ENCODE data around the gene CDH15.
A peak's percentile ranks its signal among the peaks of the same experiment; 100 is the strongest.

Gene CDH15

DNA sequence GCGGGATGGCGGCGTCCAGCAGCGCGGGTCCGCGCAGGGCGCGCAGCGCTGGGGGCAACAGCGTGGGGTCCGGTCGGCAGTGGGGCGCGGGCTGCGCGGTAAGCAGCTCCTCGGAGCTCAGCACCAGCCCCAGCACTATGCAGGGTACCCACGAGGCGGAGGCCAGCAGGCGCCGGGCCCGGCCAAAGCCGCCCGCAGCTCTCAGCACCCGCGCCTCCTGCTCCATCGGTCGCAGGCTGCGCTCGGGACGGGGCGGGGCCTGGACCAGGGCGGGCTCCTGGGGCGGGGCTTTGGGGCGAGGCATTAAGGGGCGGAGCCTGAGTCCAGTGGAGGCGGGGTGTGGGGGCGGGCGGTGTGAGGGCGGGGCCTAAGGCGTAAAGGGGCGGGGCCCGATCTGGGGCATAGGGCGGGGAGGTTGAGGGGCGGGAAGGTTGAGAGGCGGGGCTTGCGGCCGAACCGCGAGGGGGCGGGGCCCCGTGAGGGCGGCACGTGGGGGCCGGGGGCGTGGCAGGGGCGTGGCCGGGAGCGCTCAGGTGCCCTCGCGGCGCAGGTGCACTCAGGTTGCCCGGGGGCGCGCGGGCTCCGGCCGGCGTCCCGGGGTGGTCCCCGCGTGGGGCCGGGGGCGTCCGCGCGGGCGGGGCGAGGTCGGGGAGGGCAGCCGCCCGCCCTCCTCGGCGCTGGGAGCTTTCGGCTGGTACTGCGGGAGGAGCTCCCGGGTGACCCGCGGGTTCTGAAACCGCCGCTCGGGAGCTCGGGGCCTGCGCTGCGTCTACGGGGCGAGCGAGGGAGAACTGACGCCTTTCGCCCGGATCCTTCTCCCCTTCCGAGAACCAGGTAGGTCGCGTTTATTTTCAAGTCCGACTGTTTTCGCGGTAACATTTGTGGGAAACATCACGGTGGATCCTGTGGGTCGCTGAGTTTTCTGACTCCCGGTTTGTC lies 30.2 kb downstream of the CDH15 start:
- DNase-seq = no peak

DNA sequence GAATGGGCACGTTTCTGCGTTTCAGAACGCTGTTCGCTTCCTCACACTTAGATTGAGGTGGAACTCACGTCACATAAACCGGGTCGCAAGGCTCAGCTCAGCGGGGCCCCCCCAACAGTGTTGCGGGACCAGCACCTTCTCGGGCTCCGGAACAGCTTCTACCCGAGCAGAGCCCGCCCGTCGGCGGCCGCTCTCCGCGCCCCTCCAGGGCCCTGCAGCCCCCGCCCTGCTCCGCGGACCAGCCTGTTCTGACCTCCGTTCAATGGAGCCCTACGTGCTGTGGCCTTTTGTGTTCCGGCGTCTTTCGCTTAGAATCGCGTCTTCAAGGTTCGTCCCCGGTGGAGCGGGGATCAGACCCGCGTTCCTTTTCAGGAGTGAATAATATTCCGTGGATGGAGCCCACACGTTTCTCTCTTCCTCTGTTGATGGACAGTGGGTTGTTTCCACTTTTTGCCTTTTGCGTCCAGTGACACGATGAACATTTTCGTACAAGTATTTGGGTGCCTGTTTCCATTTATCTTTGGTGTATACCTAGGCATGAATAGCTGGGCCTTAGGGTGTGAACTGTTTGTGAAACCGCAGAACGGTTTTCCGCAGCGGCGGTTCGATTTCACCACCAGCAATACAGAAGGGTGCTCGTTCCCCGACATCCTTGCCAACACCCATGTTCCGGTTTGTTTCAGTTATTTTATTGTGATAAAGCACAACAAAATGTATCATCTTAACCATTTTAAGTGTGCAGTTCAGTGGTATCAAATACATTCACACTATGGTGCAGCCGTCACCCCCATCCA lies 31.1 kb downstream of the CDH15 start:
- no peak for DNase-seq

DNA sequence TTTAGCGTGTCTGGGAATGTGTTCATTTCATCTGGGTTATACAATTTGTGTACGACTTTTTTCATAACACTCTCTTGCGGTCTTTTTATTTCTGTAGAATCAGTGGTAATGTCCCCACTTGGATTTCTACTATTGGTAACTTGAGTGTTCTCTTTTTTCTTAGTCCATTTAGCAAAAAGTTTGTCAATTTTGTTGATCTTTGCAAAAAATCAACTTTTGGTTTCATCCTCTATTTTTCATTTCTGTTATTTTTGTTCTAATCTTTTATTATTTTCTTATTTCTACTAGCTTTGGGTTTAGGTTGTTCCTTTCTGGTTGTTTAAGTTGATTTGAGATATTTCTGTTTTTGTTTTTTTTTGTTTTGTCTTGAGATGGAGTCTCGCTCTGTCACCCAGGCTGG lies 36.4 kb downstream of the CDH15 start:
- DNase-seq = no peak

DNA sequence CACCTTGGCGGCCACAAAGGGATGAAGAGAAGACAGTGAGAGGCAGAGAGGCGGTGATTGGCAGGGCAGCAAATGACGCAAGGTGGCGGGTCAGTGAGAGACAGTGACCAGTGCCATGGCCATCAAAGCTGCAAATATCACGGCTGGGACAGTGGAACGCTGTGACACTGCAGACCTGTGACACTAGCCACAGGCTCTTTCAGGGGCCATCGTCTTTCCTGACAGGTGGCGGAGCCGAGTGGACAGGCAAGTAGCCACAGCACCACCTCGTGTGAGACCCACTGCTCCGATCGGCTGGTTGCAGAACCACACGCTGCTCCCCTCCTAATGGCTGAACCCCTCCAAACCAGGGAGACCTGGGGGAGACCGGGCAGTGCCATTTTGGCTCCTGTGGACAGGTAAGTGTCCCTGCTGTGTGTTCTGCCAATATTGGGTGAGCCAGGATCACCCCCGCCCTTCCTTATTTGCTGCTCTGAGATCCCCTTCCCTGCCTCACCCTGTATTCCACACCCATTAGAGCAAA lies 38.0 kb downstream of the CDH15 start:
- no peak for DNase-seq

DNA sequence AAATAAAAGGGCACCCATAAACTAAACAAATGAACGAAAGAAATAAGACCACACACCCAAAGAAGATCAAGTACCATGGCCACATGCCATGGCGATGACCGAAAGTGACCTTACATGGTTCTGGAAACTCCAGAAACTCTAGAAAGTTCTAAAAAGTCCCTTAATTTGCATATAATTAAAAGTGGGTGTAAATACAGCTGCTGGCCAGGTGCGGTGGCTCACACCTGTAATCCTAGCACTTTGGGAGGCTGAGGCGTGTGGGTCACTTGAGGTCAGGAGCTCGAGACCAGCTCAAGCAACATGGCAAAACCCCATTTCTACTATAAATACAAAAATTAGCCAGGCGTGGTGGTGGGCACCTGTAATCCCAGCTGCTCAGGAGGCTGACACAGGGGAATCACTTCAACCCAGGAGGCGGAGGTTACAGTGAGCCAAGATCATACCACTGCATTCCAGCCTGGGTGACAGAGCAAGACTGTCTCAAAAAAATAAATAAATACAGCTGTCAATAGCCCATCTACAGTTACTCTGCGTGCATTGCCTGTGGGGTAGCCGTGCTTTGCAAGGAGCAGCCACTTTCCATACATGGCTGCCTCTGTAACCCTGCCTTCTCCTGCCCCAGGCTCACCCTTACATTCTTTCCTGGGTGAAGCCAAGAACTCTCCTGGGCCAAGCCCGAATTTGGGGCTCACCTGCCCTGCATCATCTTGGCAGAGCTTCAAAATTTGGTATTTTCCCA lies 38.8 kb downstream of the CDH15 start:
- DNase-seq = no peak

DNA sequence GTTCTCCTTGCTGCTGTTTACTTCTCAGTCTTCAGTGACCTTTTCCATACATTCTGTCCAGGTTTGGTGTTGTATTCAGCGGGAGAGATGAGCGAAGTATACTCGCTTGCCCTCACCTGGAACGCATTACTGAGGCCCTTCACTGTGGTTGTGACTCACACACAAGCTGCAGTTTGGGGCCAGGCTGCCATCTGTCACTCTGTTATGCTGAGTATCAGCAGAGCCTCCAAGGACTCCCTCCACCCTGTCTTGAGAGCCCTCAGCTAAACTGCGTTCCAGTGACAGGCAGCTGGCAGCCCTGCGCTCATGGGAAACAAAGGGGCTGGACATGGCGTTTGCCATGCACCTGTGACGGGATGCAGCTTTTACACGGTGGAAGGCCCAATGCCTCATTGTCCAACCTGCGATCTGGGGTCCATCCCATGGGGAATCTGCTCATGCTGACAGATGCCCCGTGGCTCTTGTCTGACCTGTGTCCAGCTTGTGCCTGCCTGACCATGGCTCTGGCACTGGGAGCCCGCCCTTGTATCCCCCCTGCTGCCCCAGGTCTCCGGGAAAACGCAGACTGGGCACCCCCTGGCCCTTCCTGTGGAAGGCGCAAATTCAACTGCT lies 39.5 kb downstream of the CDH15 start:
- no peak for DNase-seq

DNA sequence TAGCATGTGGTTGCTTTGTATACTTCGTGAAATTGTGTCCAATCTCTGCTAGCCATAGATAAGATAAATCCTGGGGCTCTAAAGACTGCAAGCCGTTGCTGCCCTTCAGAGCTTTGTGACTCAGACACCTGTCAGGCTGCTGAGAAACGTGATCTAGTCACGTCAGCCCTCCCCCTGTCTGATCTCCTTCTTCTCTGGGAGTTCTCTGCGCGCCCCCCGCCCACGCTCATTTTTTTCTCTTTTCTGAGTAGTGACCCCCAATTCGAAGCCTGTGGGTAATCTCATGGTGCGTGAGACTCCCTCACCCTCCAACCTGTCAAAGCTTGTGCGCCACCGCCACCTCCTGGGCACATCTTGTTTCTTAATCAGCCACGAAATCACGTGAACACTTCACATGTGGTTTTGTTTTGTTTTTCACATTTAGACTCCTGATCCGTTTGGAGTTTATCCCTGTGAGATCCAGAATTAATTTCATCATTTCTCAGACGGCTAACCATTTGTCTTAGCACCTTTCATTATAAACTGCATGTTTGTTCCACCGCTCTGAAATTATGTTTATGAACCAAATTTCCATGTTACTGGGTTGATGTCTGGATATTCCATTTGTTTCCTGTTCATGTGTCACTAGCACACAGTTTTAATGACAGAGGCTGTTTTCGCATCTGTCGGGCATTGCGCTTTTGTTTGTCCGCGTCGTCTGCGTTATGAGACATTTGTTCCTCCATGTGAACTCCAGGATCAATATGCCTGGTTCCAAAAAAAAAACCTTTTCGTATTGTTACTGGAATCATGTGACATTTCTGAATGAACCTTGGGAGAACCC lies 45.0 kb downstream of the CDH15 start:
- DNase-seq = peak; percentile 76

DNA sequence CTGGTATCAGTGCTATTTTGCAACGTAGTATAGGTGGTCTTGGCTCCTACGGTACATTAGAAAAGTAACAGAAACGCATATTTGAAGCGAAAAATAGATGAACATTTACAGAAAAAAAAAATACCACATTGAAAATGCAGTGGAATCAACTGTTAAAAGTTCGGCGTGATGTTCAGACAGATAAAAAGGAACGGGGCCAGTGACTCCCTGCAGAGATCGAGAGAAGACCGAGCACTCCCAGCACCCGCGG lies 45.5 kb downstream of the CDH15 start:
- DNase-seq = no peak

DNA sequence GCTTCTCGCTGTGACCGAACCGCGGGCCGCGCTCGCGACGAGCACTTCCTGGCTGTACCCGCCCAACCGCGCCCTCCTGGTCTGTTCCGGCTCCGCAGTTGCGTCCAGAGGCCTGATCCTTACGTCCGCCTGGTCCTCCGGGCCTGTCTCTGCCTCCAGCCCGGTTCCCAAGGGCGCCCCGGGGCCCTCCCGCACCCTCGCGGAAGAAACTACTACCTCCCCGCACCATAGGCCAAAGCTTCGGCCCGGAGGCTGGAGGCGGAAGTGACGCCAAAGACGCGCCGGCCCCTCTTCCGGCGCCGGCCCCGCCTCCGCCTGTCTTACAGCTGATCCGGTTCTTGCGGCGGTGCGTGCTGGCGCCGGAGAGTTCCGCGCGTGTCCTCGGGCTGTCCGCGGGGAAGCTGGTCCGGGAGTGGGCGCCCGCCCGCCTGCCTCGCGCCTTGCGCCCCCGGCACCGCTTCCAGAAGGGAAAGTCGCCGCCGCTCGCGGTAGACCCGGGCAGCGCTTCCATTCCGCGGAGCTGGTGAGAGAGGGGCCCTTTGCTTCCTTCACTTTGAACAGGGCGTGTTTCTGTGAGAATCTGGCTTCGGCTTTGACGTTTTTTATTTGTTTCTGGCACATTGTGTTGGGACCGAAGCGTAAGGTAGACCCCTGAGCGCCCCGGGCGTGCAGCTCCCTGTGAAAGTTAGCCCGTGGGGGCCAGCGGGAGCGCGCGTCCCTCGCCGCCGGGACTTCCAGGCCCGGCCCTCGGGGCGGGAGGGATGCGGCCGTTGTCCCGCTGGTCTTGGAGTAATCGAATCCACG lies 46.0 kb downstream of the CDH15 start, which contains the start of gene ZNF778:
ZNF778 (plus strand) TSS at position 316 of the 804 bp plus-strand sequence. CDS start 3,425 bp downstream, outside the sequence.
- peak; percentile 81 for DNase-seq

DNA sequence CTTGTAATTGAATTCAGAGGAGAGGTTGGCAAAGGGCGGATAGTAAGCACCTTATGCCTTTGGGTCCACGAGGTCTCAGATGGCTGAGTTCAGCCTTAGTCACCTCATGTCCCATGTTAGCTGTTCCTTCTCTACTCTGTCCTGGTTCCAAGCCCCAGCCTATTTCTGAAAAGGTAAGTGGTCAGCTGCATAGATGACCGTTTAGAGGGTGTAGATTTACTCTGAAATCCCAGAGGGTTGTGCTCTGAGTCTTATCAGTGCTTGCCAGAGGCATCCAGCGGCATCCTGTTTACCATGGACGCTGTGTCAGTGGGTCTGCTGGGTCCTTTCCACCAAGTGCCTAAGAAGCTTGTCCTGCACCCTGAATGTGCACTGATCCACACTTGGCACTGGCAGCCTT lies 47.8 kb downstream of the CDH15 start:
- DNase-seq = no peak

DNA sequence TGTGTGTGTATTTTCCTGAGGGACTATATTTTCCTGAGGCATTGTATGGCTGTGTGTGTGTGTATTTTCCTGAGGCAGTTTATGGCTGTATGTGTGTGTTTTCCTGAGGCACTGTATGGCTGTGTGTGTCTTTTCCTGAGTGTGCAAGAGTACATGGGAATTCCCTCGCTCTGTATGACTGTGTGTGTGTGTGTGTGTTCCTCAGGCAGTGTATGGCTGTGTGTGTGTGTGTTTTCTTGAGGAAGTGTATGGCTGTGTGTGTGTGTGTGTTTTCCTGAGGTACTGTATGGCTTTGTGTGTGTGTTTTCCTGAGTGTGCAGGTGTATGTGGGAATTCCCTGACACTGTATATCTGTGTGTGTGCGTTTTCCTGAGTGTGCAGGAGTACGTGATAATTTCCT lies 50.1 kb downstream of the CDH15 start:
- no peak for DNase-seq

DNA sequence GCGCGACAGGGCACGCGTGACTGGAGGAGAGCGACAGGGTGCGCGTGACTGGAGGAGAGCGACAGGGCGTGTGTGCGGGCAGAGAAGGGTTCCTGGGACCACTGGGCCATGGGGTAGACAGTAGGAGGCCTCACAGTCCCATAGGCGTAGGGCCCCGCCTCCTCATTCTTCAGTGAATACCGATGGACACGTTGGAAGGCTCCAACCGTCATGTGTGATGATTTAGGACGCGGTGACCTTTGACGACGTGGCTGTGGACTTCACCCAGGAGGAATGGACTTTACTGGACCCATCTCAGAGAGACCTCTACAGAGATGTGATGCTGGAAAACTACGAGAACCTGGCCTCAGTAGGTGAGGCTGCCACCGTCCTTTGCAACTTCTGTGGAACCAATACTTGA lies 51.4 kb downstream of the CDH15 start:
- DNase-seq = no peak

DNA sequence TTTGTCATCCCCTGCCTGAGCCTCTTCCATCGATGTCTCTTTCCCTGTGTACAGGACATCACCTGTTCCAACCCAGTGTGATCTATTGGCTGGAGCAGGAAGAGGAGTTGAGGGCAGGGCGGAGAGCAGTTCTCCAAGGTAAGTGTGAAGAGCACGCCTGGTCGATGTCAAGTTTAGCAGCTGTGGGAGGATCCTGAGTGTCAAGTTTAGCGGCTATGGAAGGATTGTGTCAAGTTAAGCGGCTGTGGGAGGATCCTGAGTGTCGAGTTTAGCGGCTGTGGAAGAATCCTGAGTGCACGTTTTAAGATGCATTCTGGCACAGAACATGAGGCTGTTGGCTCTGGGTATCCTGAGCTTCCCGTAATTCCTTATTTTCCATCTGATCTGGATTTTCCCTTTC lies 53.1 kb downstream of the CDH15 start:
- no peak for DNase-seq

DNA sequence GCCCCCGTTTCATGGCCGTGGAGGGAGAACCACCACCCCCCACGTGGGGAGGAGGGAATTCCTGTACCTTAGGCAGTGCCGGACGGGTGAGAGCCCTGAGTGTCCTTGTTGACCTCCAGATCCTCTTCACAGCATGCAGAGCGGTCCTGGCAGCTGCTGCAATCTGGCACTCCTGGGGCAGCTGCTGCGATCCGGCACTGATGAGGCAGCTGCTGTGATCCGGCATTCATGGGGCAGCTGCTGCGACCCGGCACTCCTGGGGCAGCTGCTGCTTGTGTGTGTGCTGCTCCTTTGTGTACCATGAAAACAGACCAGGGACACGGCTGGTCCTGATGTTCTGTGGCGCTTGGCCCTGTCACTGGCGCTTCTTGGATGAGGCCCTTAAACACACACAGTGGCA lies 58.7 kb downstream of the CDH15 start:
- no peak for DNase-seq

DNA sequence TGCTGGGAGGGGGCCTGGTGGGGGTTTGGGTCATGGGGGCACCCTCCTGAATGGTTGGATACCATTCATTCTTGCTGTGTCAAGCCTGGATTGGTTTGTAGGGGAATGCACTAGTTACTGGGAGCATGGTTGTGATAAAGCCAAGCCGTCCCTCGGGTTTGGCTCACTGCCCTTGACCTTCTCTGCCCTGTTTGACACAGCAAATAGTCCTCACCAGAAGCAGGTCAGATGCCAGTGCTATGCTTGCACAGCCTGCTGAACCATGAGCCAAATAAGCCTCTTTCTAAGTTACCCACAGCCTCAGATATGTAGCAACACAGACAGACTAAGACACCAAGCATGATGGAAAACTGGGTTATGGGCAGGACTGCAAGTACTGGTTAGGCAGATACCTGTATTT lies 60.6 kb downstream of the CDH15 start:
- no peak for DNase-seq

DNA sequence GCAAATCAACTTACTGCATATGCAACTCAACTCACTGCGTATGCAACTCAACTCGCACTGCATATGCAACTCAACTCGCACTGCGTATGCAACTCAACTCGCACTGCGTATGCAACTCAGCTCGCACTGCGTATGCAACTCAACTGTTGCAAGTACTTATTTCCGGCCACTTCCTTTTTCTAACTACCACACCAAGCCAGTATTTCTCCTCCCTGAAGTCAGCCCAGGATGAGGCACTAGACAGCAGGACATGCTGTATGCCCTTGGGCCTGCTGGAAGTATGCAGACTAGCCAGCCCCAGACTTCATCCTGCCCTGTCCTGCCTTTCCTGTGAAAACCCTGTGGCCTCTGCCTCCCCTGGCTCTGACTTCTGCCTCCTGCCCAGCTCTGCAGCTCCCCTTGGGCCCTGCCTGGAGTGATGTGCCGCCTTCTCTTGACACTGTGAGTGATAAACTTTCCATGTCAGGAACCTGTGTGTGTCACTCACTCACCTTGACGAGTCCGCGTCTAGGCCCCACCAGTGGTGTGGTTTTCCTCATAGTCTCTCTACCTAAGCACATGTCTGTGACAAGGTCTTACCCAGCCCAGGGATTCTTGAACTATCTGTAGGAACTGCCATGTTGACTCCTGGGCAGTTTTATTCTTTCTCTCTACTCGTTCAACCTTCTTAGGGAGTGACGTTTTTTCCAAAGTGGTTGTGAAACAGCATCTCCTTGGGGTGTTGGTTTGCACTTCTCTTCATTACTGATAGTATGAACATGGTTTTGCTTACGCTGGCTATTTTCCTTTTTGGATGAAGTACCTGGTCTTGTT lies 62.3 kb downstream of the CDH15 start:
- no peak for DNase-seq

DNA sequence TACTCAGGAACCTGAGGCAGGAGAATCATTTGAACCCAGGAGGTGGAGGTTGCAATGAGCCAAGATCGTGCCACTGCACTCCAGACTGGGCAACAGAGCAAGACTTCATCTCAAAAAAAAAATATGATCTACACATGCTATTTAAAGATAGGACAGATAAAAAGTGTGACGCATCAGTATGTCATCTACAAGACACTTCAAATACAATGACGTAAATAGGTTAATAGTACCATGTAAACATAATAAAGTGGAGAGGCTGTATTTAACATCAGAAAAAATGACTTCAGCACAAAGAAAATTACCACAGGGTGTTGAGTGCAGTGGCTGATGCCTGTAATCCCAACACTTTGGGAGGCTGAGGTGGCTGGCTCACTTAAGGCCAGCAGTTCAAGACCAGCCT lies 66.2 kb downstream of the CDH15 start:
- no peak for DNase-seq

DNA sequence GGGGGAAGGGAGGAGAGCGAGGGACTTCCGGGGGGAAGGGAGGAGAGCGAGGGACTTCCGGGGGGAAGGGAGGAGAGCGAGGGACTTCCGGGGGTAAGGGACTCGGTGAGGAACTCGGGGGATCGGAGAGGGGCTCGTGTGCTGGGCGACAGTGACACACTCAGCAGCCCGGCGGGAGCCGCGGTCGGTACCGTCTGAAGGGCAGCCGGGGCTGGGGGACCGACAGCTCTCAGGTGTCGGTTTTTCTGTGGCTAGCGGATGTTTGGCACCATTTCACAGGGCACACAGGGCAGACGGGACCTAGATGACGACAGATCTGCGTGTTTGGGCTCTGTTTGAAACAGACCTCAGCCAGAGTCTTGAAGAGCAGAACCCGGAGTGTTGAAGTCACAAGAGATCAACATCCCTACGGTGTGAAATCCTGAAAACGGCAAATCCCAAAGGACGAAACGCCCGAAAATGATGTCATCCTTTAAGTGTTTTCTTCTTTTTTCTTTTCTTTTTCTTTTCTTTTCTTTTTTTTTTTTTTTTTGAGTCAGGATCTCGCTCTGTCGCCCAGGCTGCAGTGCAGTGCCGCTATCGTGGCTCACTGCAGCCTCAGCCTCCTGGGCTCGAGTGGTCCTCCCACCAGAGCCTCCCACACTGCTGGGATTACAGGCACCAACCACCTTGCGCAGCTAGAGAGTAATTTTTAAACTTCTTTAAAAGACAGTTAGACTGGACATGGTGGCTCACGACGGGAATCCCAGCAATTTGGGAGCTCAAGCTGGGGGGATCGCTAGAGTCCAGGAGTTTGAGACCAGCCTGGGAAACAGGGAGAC lies 69.8 kb downstream of the CDH15 start:
- peak; percentile 49 for DNase-seq

DNA sequence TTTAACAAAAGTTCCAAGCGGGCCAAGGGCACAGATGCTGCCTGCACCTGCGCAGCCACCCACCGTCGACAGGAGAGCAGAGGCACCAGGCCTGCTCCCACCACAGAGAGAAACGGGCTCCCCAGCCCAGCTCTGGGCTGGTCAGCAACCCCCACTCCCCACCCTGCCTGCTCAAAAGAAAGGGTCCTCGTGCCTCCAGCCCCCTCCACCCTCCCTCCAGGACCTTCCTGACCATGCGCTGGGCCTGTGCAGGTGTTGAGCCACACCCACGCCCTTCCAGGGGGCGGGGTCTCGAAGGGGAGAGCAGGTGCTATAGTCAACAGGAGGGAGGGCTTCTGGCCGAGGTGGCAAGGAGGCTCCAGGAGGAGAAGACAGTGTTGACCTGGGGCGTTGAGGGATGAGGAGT lies 71.2 kb downstream of the CDH15 start:
- no peak for DNase-seq

All from NCI-H226 (cell line).